ENCODE results near the gene RLBP1. TPM values are rescaled to one million over a fixed set of nuclear protein-coding genes. Genes with fewer than 3 reads are reported as not detected.

Gene RLBP1
- total and polyA plus RNA-seq, 9 of the 15 experiments (the other 6 are each of a cell fraction or from before 2014, with no cell fraction given), result 0.05 TPM; not detected in 8

GRCh38 chr15:89226359-89227221 lies 5.2 kb upstream of the RLBP1 start (continued):
- TF ChIP-seq ZBTB17 (CRISPR knock-in tag; IDR thresholded peaks at IDR 0.05) (peak; percentile 96), EWSR1 (IDR thresholded peaks at IDR 0.05; ENCODE audit: borderline replicate concordance, low read depth, partially characterized antibody) (no peak), MITF (IDR thresholded peaks at IDR 0.05) (0 out of 2 replicates have a peak, but pooled peaks have one; percentile 33), NCOR1 (IDR thresholded peaks at IDR 0.05) (peak; percentile 83), NEUROD1 (IDR thresholded peaks at IDR 0.05; ENCODE audit: borderline replicate concordance, low read depth, low read length, partially characterized antibody) (peak; percentile 7), SMAD1 (IDR thresholded peaks at IDR 0.05; ENCODE audit: low read depth, low read length, partially characterized antibody) (no peak), CC2D1A (IDR thresholded peaks at IDR 0.05) (peak; percentile 12; the same call in 1 of the 2 replicates), HMBOX1 (IDR thresholded peaks at IDR 0.05) (no peak), JUND (IDR thresholded peaks at IDR 0.05; ENCODE audit: borderline replicate concordance, low read depth, low read length) (no peak), JUND (tag; IDR thresholded peaks at IDR 0.05; ENCODE audit: borderline replicate concordance, low read depth, low read length) (no peak), DPF2 (IDR thresholded peaks at IDR 0.05) (peak; percentile 86), WHSC1 (IDR thresholded peaks at IDR 0.05; ENCODE audit: low read length) (no peak), MNT (conservative IDR thresholded peaks at IDR 0.05) (peak; percentile 39 to 68; a peak in 2 of 4 replicates), CREB3L1 (IDR thresholded peaks at IDR 0.05; ENCODE audit: borderline replicate concordance, low read depth) (no peak), ETV1 (tag; conservative IDR thresholded peaks at IDR 0.05; ENCODE audit: low read depth) (no peak), HDAC1 (IDR thresholded peaks at IDR 0.05) (0 out of 4 replicates have a peak, but pooled peaks of 1 of the 2 experiments have one; percentile 34), PRDM10 (IDR thresholded peaks at IDR 0.05; ENCODE audit: partially characterized antibody) (peak; percentile 32), EP300 (IDR thresholded peaks at IDR 0.05; ENCODE audit: low read length) (peak; percentile 60; the same call in 1 of the 2 replicates)

Data from K562 (cell line).